C4-2B (cell line): ENCODE measurements around the gene EIF3F.

Experiments
- CTCF ChIP-seq: fragments of 450-650 bp; conservative IDR thresholded peaks from 2 replicates; pipeline ENCODE4 v1.5.1; 2017; ENCODE audit warnings: mild to moderate bottlenecking
- ZFX ChIP-seq: fragments of 450-650 bp; IDR thresholded peaks from 2 replicates; pipeline ENCODE4 v1.6.1; 2017

- TF ChIP-seq CTCF = no peak
- TF ChIP-seq ZFX = no peak
Measured at GRCh38 chr11:8018484-8019313, 31.6 kb downstream of the EIF3F start.
